ENCODE measurements around the gene CDC42SE2.

- no peak for TF ChIP-seq CTCF (IDR thresholded peaks at IDR 0.05)
- no peak for TF ChIP-seq ZFX (IDR thresholded peaks at IDR 0.05; ENCODE audit: borderline replicate concordance)
Measured at GRCh38 chr5:131256507-131256823, 7.4 kb upstream of the CDC42SE2 start.
